B cell (primary cell): ENCODE measurements around the gene TCEA3. TPM values are rescaled to one million over a fixed set of nuclear protein-coding genes. Genes with fewer than 3 reads are reported as not detected.

ENCODE experiments used
- ATAC-seq: fragments of 200-7000 bp; cut with Tn5 transposase; one replicate; pipeline ENCODE4 v1.10.0; 2021; ENCODE audit warnings: low read depth, mild to moderate bottlenecking, moderate number of reproducible peaks, moderate library complexity
- CTCF ChIA-PET: fragments of 350-600 bp; sonication (Branson Sonifier 250); formaldehyde crosslinking; loops from one replicate; lab custom pipeline; 2021; ENCODE audit warnings: antibody characterized with exemption, inconsistent platforms; lab: Charles Lee
- POLR2A ChIA-PET: fragments of 350-600 bp; sonication (Branson Sonifier 250); formaldehyde crosslinking; loops from one replicate; lab custom pipeline; 2021; ENCODE audit warnings: antibody characterized with exemption; lab: Charles Lee
- DNase-seq: peaks from one replicate; pipeline ENCODE4 v3.0.0; 2013
- H2AFZ ChIP-seq: 2 replicates; pipeline ENCODE4 v1.6.1; 2012; ENCODE audit warnings: mild to moderate bottlenecking, low read depth, low read length; ENCODE audit not compliant: insufficient read depth, poor library complexity, severe bottlenecking
- H3K27ac ChIP-seq, 2 donors: 1 replicate in 1 of 2; 2 replicates in 1 of 2; pipeline ENCODE4 v1.5.1; 2012 to 2013; ENCODE audit warnings: low read length in 2 of 2, mild to moderate bottlenecking in 2 of 2, moderate library complexity in 1 of 2
- H3K27me3 ChIP-seq, 4 experiments: fragments of 200-600 bp in 1 of 4; sonication (generic) in 1 of 4; replicated peaks in 1 of 4; 1 replicate in 2 of 4; 2 replicates in 2 of 4; pipeline versions ENCODE4 v1.6.1 to v1.7.0; 2013 to 2016; ENCODE audit warnings: low read length in 3 of 4, mild to moderate bottlenecking in 2 of 4, mixed read lengths in 1 of 4, moderate library complexity in 1 of 4; ENCODE audit not compliant: insufficient read depth in 4 of 4, control insufficient read depth in 3 of 4; ENCODE audit errors: control extremely low read depth in 1 of 4
- H3K36me3 ChIP-seq, 2 experiments: replicated peaks in 1 of 2; 1 replicate in 1 of 2; 2 replicates in 1 of 2; pipeline versions ENCODE4 v1.6.1 to v1.7.1; 2013; ENCODE audit warnings: low read length in 1 of 2; ENCODE audit not compliant: insufficient read depth in 2 of 2, control insufficient read depth in 1 of 2; ENCODE audit errors: control extremely low read depth in 1 of 2, extremely low read depth in 1 of 2
- H3K4me1 ChIP-seq, 2 donors: fragments of 200-600 bp in 1 of 2; sonication (generic) in 1 of 2; 1 replicate in 1 of 2; 2 replicates in 1 of 2; pipeline versions ENCODE4 v1.5.1 to v1.6.1; 2013 to 2017; ENCODE audit warnings: low read length in 2 of 2; ENCODE audit not compliant: control insufficient read depth in 2 of 2, insufficient read depth in 2 of 2
- H3K4me2 ChIP-seq: replicated peaks from 2 replicates; pipeline ENCODE3; 2012; ENCODE audit warnings: mild to moderate bottlenecking, low read depth, low read length; ENCODE audit not compliant: poor library complexity, severe bottlenecking
- H3K4me3 ChIP-seq, 5 experiments: fragments of 200-600 bp in 1 of 5; sonication (generic) in 1 of 5; 1 replicate in 3 of 5; 2 replicates in 2 of 5; pipeline versions ENCODE4 v1.5.1 to v1.7.0; 2011 to 2016; ENCODE audit warnings: low read length in 4 of 5, mild to moderate bottlenecking in 4 of 5, low read depth in 2 of 5, control low read depth in 1 of 5, moderate library complexity in 1 of 5; ENCODE audit not compliant: insufficient read depth in 1 of 5; ENCODE audit errors: control extremely low read depth in 1 of 5, extremely low read depth in 1 of 5
- H3K79me2 ChIP-seq: fragments of 200-600 bp; sonication (generic); one replicate; pipeline ENCODE4 v1.6.0; 2016; ENCODE audit warnings: low read length; ENCODE audit not compliant: control insufficient read depth, insufficient read depth
- H3K9ac ChIP-seq: fragments of 200-600 bp; sonication (generic); 2 replicates; pipeline ENCODE4 v1.6.1; 2017; ENCODE audit warnings: mild to moderate bottlenecking, low read length, moderate library complexity
- H3K9me3 ChIP-seq, 3 donors: one replicate each; pipeline versions ENCODE4 v1.6.1 to v1.7.1; 2013; ENCODE audit warnings: low read length in 2 of 3; ENCODE audit not compliant: control insufficient read depth in 2 of 3, insufficient read depth in 1 of 3; ENCODE audit errors: control extremely low read depth in 1 of 3
- H4K20me1 ChIP-seq: 2 replicates; pipeline ENCODE4 v1.6.0; 2012; ENCODE audit warnings: mild to moderate bottlenecking, low read length; ENCODE audit not compliant: insufficient read depth, control insufficient read depth, poor library complexity, severe bottlenecking
- H3K27ac Mint-ChIP-seq: one replicate; pipeline ENCODE4 v1.8.0; 2021; ENCODE audit warnings: mixed read lengths
- H3K27me3 Mint-ChIP-seq: one replicate; pipeline ENCODE4 v1.8.0; 2021; ENCODE audit warnings: mixed read lengths
- H3K4me1 Mint-ChIP-seq: one replicate; pipeline ENCODE4 v1.8.0; 2021; ENCODE audit warnings: mixed read lengths
- H3K4me3 Mint-ChIP-seq: one replicate; pipeline ENCODE4 v1.8.0; 2021; ENCODE audit warnings: mixed read lengths
- H3K9me3 Mint-ChIP-seq: one replicate; pipeline ENCODE4 v1.8.0; 2022; ENCODE audit warnings: mixed read lengths; ENCODE audit not compliant: insufficient read depth
- EZH2 ChIP-seq: IDR thresholded peaks from 2 replicates; pipeline ENCODE4 v1.6.1; 2012; ENCODE audit warnings: borderline replicate concordance, low read depth, mild to moderate bottlenecking, moderate library complexity, low read length; ENCODE audit not compliant: insufficient read depth, poor library complexity, severe bottlenecking
- WGBS: methylation state at CpG from one replicate; pipeline ENCODE4 v1.1.5; 2013; ENCODE audit warnings: missing lambda C conversion rate; ENCODE audit not compliant: insufficient coverage; 5-methylcytosine and 5-hydroxymethylcytosine counted together
- intact Hi-C: fragments of 100-400 bp; cut with micrococcal nuclease; formaldehyde crosslinking; loops from one replicate; pipeline ENCODE4 v1.10.0; 2022
- polyA plus RNA-seq: library from polyadenylated mRNA; depleted of rRNA; stranded (reverse); fragments of >200 nt; gene quantifications from 2 replicates; pipeline ENCODE4 v1.2.3, GENCODE V29; 2012
- total RNA-seq, 2 donors: library from RNA; stranded (reverse); fragments of 120-200 nt in 1 of 2; gene quantifications; 1 replicate in 1 of 2; 2 replicates in 1 of 2; pipeline versions ENCODE4 v1.2.3 to v1.2.4, GENCODE V29; 2013 to 2022
- TF ChIP-seq, protein P1 (sequence below): fragments of 200-600 bp; IDR thresholded peaks from one replicate; pipeline ENCODE4 v1.8.0; 2022; ENCODE audit warnings: antibody characterized with exemption, mild to moderate bottlenecking

Gene TCEA3
- total and polyA plus RNA-seq, 2 donors (not counting 1 experiment from before 2014, with no cell fraction given) = 0.22 TPM; not detected in 1

DNA sequence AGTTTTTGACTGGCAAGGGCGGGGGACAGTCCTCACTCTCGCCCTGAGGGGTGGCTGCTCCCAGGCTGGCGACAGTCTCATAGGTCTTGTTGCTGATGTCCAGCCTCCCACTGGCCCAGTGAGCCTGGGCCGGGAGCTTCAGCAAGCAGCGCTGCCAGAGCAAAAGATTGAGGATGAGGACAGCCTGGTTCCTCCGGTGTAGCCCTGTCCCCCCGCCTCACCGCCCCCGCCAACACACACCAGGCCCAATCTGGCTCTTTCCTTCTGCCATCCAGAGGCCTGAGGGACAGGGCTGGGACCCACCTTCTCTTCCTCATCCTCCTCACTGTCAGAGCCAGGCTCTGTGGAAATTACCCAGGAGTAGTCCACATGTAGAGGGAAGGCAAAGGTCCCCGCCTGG, 8.6 kb upstream of the TCEA3 start:
- Histone ChIP-seq H3K79me2 (no peaks in the 10 kb centered on the region), H2AFZ (no peak overlapping the region), H3K4me3 (no peak overlapping the region), H3K9ac (no peak overlapping the region), H4K20me1 (no peaks in the 10 kb centered on the region), H3K36me3 (no peaks in the 10 kb centered on the region), H3K4me1 (no peaks in the 10 kb centered on the region), H3K27ac (no peak overlapping the region), H3K4me2 (no peak overlapping the region), H3K27me3 (peaks cover 0 to 14% (median 1%) of the 10 kb centered on the region in 4 experiments), H3K9me3 (no peaks in the 10 kb centered on the region)
- intact Hi-C loops = no loop called here
- no peak for TF ChIP-seq EZH2
- TF ChIP-seq, protein P1, sequence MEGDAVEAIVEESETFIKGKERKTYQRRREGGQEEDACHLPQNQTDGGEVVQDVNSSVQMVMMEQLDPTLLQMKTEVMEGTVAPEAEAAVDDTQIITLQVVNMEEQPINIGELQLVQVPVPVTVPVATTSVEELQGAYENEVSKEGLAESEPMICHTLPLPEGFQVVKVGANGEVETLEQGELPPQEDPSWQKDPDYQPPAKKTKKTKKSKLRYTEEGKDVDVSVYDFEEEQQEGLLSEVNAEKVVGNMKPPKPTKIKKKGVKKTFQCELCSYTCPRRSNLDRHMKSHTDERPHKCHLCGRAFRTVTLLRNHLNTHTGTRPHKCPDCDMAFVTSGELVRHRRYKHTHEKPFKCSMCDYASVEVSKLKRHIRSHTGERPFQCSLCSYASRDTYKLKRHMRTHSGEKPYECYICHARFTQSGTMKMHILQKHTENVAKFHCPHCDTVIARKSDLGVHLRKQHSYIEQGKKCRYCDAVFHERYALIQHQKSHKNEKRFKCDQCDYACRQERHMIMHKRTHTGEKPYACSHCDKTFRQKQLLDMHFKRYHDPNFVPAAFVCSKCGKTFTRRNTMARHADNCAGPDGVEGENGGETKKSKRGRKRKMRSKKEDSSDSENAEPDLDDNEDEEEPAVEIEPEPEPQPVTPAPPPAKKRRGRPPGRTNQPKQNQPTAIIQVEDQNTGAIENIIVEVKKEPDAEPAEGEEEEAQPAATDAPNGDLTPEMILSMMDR = no peak
- no peaks in the 10 kb centered on the region for H3K9me3 Mint-ChIP-seq
- peaks cover 13% of the 10 kb centered on the region for H3K27me3 Mint-ChIP-seq
- ATAC-seq (no peak), DNase-seq (no peak)
- H3K4me3 Mint-ChIP-seq = no peak overlapping the region
- no peak overlapping the region for H3K27ac Mint-ChIP-seq
- H3K4me1 Mint-ChIP-seq = no peaks in the 10 kb centered on the region
- POLR2A ChIA-PET = no interaction called here
- CTCF ChIA-PET = interaction anchor here (0.6 kb wide), 1 partner anchor 1202 kb away, joined by 3 read pairs; no protein-coding TSS in a partner anchor
- 98% methylated on average over 9 of the region's 10 CpGs for WGBS

DNA sequence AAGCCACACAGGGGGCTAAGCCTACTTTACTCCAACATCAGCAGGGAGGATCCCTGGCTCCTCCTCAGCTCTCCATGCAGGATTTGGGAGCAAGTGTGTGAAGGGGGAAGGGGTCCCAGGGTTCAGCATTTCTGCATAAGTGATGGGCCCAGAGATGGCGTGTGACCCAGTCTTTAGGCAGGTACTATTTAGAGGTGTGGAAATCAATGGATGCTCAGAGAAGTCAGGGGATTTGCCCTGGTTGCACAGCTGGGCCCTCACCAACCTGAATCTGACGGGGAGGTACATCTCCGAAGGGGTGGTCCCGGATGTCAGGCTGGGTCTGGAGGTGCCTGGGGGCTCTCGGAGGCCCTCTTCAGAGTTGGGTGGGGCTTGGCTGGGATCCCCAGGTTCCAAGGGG, 6.9 kb upstream of the TCEA3 start:
- ChIA-PET POLR2A (interaction anchor here (0.7 kb wide), 1 partner anchor 40 kb away, joined by 4 read pairs; no protein-coding TSS in a partner anchor), CTCF (no interaction called here)
- H3K27me3 Mint-ChIP-seq = peaks cover 15% of the 10 kb centered on the region
- H3K4me2 ChIP-seq = no peak overlapping the region
- H3K9ac ChIP-seq = no peak overlapping the region
- H3K4me1 ChIP-seq = no peaks in the 10 kb centered on the region
- no peak overlapping the region for H3K27ac Mint-ChIP-seq
- intact Hi-C loops = no loop called here
- TF ChIP-seq EZH2 = no peak
- TF ChIP-seq, protein P1 = no peak
- H3K79me2 ChIP-seq = no peaks in the 10 kb centered on the region
- H3K27me3 ChIP-seq = peaks cover 0 to 19% (median 4%) of the 10 kb centered on the region in 4 experiments
- no peak overlapping the region for H3K27ac ChIP-seq
- ATAC-seq = no peak
- H3K36me3 ChIP-seq = no peaks in the 10 kb centered on the region
- H3K9me3 ChIP-seq = no peaks in the 10 kb centered on the region
- H4K20me1 ChIP-seq = no peaks in the 10 kb centered on the region
- DNase-seq = no peak
- H3K4me3 ChIP-seq = no peak overlapping the region
- no peaks in the 10 kb centered on the region for H3K9me3 Mint-ChIP-seq
- WGBS = 97% methylated on average over 5 of the region's 5 CpGs
- no peaks in the 10 kb centered on the region for H3K4me1 Mint-ChIP-seq
- no peak overlapping the region for H3K4me3 Mint-ChIP-seq
- no peak overlapping the region for H2AFZ ChIP-seq
